ENCODE data around the gene EHBP1L1.

The EHBP1L1 gene

GRCh38 chr11:65607614-65608426 is 32.0 kb downstream of the EHBP1L1 start:
- no peak; the same call in 1 of the 3 replicates for ATAC-seq
- no peak for TF ChIP-seq ARNTL (CRISPR knock-in tag; IDR thresholded peaks at IDR 0.05; ENCODE audit: borderline replicate concordance, low read depth)
- TF ChIP-seq ZFP3 (CRISPR knock-in tag; IDR thresholded peaks at IDR 0.05): no peak
- no peak for TF ChIP-seq ZC3H10 (CRISPR knock-in tag; IDR thresholded peaks at IDR 0.05)
- TF ChIP-seq BACH2 (CRISPR knock-in tag; IDR thresholded peaks at IDR 0.05; ENCODE audit: borderline replicate concordance): no peak
- TF ChIP-seq PATZ1 (CRISPR knock-in tag; IDR thresholded peaks at IDR 0.05; ENCODE audit: borderline replicate concordance): no peak
- TF ChIP-seq PPARA (CRISPR knock-in tag; IDR thresholded peaks at IDR 0.05; ENCODE audit: borderline replicate concordance): no peak
- no peak for TF ChIP-seq RARB (CRISPR knock-in tag; IDR thresholded peaks at IDR 0.05)
- no peak for TF ChIP-seq ISL1 (CRISPR knock-in tag; IDR thresholded peaks at IDR 0.05)
- TF ChIP-seq ZNF70 (CRISPR knock-in tag; IDR thresholded peaks at IDR 0.05): no peak
- no peak for TF ChIP-seq GLIS3 (CRISPR knock-in tag; IDR thresholded peaks at IDR 0.05)
- no peak for TF ChIP-seq TCF4 (CRISPR knock-in tag; IDR thresholded peaks at IDR 0.05; ENCODE audit: borderline replicate concordance)
- TF ChIP-seq OSR1 (CRISPR knock-in tag; IDR thresholded peaks at IDR 0.05): no peak
- no peak for TF ChIP-seq ESRRG (CRISPR knock-in tag; IDR thresholded peaks at IDR 0.05)
- no peak for TF ChIP-seq CREB5 (CRISPR knock-in tag; IDR thresholded peaks at IDR 0.05; ENCODE audit: low read depth)
- TF ChIP-seq ZNF8 (CRISPR knock-in tag; IDR thresholded peaks at IDR 0.05): no peak
- TF ChIP-seq ZNF565 (CRISPR knock-in tag; conservative IDR thresholded peaks at IDR 0.05; ENCODE audit: low read depth): no peak
- TF ChIP-seq ZFP30 (CRISPR knock-in tag; IDR thresholded peaks at IDR 0.05): no peak
- TF ChIP-seq, protein P1, sequence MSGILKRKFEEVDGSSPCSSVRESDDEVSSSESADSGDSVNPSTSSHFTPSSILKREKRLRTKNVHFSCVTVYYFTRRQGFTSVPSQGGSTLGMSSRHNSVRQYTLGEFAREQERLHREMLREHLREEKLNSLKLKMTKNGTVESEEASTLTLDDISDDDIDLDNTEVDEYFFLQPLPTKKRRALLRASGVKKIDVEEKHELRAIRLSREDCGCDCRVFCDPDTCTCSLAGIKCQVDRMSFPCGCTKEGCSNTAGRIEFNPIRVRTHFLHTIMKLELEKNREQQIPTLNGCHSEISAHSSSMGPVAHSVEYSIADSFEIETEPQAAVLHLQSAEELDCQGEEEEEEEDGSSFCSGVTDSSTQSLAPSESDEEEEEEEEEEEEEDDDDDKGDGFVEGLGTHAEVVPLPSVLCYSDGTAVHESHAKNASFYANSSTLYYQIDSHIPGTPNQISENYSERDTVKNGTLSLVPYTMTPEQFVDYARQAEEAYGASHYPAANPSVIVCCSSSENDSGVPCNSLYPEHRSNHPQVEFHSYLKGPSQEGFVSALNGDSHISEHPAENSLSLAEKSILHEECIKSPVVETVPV (CRISPR knock-in tag; IDR thresholded peaks at IDR 0.05): no peak

- TF ChIP-seq ARNTL (CRISPR knock-in tag; IDR thresholded peaks at IDR 0.05; ENCODE audit: borderline replicate concordance, low read depth) (no peak), ESRRG (CRISPR knock-in tag; IDR thresholded peaks at IDR 0.05) (no peak), GLIS3 (CRISPR knock-in tag; IDR thresholded peaks at IDR 0.05) (no peak), ZNF8 (CRISPR knock-in tag; IDR thresholded peaks at IDR 0.05) (no peak), CREB5 (CRISPR knock-in tag; IDR thresholded peaks at IDR 0.05; ENCODE audit: low read depth) (no peak), RARB (CRISPR knock-in tag; IDR thresholded peaks at IDR 0.05) (no peak), TCF4 (CRISPR knock-in tag; IDR thresholded peaks at IDR 0.05; ENCODE audit: borderline replicate concordance) (no peak), ZFP30 (CRISPR knock-in tag; IDR thresholded peaks at IDR 0.05) (no peak), ZNF565 (CRISPR knock-in tag; conservative IDR thresholded peaks at IDR 0.05; ENCODE audit: low read depth) (no peak), ZNF70 (CRISPR knock-in tag; IDR thresholded peaks at IDR 0.05) (no peak), TOX (CRISPR knock-in tag; IDR thresholded peaks at IDR 0.05; ENCODE audit: borderline replicate concordance) (no peak), ISL1 (CRISPR knock-in tag; IDR thresholded peaks at IDR 0.05) (no peak), PPARA (CRISPR knock-in tag; IDR thresholded peaks at IDR 0.05; ENCODE audit: borderline replicate concordance) (no peak), BACH2 (CRISPR knock-in tag; IDR thresholded peaks at IDR 0.05; ENCODE audit: borderline replicate concordance) (no peak)
- TF ChIP-seq, protein P2, sequence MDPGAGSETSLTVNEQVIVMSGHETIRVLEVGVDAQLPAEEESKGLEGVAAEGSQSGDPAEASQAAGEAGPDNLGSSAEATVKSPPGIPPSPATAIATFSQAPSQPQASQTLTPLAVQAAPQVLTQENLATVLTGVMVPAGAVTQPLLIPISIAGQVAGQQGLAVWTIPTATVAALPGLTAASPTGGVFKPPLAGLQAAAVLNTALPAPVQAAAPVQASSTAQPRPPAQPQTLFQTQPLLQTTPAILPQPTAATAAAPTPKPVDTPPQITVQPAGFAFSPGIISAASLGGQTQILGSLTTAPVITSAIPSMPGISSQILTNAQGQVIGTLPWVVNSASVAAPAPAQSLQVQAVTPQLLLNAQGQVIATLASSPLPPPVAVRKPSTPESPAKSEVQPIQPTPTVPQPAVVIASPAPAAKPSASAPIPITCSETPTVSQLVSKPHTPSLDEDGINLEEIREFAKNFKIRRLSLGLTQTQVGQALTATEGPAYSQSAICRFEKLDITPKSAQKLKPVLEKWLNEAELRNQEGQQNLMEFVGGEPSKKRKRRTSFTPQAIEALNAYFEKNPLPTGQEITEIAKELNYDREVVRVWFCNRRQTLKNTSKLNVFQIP (CRISPR knock-in tag; IDR thresholded peaks at IDR 0.05; ENCODE audit: borderline replicate concordance, low read depth): no peak
- TF ChIP-seq, protein P1 (CRISPR knock-in tag; IDR thresholded peaks at IDR 0.05): no peak
These were observed 33.4 kb downstream of the EHBP1L1 start for GRCh38 chr11:65609229-65609628.

More at GRCh38 chr11:65609229-65609628, 33.4 kb downstream of the EHBP1L1 start:
- ATAC-seq: no peak
